Karpas-422 (cell line): ENCODE measurements around the gene VPS13D. TPM values are rescaled to one million over a fixed set of nuclear protein-coding genes. Genes with fewer than 3 reads are reported as not detected.

Experiments
- DNase-seq: peaks from one replicate; pipeline ENCODE4 v3.0.0-alpha.2; 2015
- H2AFZ ChIP-seq: fragments of 200-600 bp; sonication (generic); 2 replicates; pipeline ENCODE4 v1.6.1; 2014; ENCODE audit warnings: antibody characterized with exemption, low read length, mixed read lengths
- H3K27ac ChIP-seq: fragments of 200-600 bp; sonication (generic); 2 replicates; pipeline ENCODE4 v1.5.1; 2014; ENCODE audit warnings: mild to moderate bottlenecking, low read length, moderate library complexity
- H3K27me3 ChIP-seq: fragments of 200-600 bp; sonication (generic); 2 replicates; pipeline ENCODE4 v1.6.1; 2014; ENCODE audit warnings: low read length, mixed read lengths
- H3K36me3 ChIP-seq: fragments of 200-600 bp; sonication (generic); 2 replicates; pipeline ENCODE4 v1.6.1; 2014; ENCODE audit warnings: low read length, mixed read lengths; ENCODE audit not compliant: insufficient read depth
- H3K4me1 ChIP-seq: fragments of 200-600 bp; sonication (generic); 2 replicates; pipeline ENCODE4 v1.6.1; 2014; ENCODE audit warnings: mild to moderate bottlenecking, low read length, mixed read lengths
- H3K4me2 ChIP-seq: fragments of 200-600 bp; sonication (generic); 2 replicates; pipeline ENCODE4 v1.6.1; 2014; ENCODE audit warnings: low read length, low read depth, mild to moderate bottlenecking; ENCODE audit not compliant: poor library complexity, severe bottlenecking
- H3K4me3 ChIP-seq: fragments of 200-600 bp; sonication (generic); 2 replicates; pipeline ENCODE4 v1.5.1; 2014; ENCODE audit warnings: mild to moderate bottlenecking, antibody characterized with exemption, low read length, mixed read lengths
- H3K79me2 ChIP-seq: fragments of 200-600 bp; sonication (generic); 2 replicates; pipeline ENCODE4 v1.6.1; 2014; ENCODE audit warnings: mild to moderate bottlenecking, low read length, mixed read lengths
- H3K9ac ChIP-seq: fragments of 200-600 bp; sonication (generic); 2 replicates; pipeline ENCODE4 v1.6.0; 2014; ENCODE audit warnings: low read length
- H3K9me2 ChIP-seq: fragments of 200-600 bp; sonication (generic), shearing (Covaris generic); replicated peaks from 2 replicates; pipeline ENCODE4 v1.6.0; 2014; ENCODE audit warnings: mild to moderate bottlenecking, low read length, moderate library complexity; ENCODE audit not compliant: insufficient read depth
- H3K9me3 ChIP-seq: fragments of 300-700, 200-600 bp; sonication (generic); 2 replicates; pipeline ENCODE4 v1.6.1; 2014; ENCODE audit warnings: low read length, mixed read lengths
- H4K20me1 ChIP-seq: fragments of 200-600 bp; sonication (generic); 2 replicates; pipeline ENCODE4 v1.6.1; 2014; ENCODE audit warnings: mild to moderate bottlenecking, antibody characterized with exemption, low read length, low read depth; ENCODE audit not compliant: insufficient read depth
- total RNA-seq: library from RNA; depleted of rRNA; stranded (reverse); fragments of >200 nt; shearing (Covaris generic); gene quantifications from 2 replicates; pipeline ENCODE4 v1.2.3, GENCODE V29; 2014; ENCODE audit warnings: low replicate concordance

The VPS13D gene
- total RNA-seq, 1 experiment from 2014 or later, result 36.2 TPM

DNA sequence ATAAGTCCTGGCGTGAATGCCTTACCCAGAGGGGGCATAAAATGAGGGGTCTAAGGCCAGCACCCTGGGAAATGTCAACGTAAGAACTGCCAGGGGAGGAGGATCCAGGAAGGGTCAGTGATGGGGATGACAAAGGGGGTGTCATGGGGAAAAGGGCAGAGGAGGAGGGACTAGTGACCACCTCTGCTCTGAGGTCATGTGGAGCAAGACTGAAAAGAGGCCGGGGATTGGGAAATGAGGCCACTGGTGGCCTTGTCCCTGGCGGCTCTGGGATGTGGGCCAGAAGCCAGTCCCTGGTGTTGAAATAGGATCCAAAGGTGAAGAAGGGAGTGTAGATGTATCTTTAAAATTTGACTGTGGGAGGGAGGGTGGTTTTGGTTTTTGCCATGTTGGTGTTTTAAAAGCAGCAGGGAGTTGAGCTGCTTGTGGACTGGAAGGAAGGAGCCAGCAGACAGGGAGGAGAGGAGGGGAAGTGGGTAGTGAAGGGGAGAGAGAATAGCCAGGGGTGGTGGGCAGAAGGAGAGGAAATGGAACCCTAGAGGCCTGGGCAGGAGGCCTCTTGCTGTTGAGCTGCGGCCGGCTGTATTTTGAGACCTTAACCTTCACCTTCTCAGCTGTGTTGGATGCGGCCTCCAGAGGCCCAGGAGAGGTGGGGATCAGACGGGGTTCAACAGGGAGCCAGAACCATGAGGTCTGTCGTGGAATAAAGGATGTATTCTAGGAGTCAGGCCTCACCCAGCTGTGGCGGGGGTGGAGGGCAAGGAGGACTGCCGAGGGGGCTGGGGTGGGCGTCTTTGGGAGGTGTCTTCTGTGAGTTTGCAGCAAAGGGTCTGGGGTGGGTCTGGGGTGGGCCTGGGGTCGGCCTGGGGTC lies 295.7 kb downstream of the VPS13D start:
- H3K27ac ChIP-seq, result no peak overlapping the region
- H2AFZ ChIP-seq, result no peak overlapping the region
- no peaks in the 10 kb centered on the region for H3K79me2 ChIP-seq
- H3K4me1 ChIP-seq, result no peaks in the 10 kb centered on the region
- H3K9ac ChIP-seq, result no peak overlapping the region
- no peak overlapping the region for H3K4me3 ChIP-seq
- no peaks in the 10 kb centered on the region for H3K9me2 ChIP-seq
- H3K4me2 ChIP-seq, result no peak overlapping the region
- H4K20me1 ChIP-seq, result no peaks in the 10 kb centered on the region
- no peaks in the 10 kb centered on the region for H3K27me3 ChIP-seq
- H3K9me3 ChIP-seq, result no peaks in the 10 kb centered on the region
- DNase-seq, result no peak
- no peaks in the 10 kb centered on the region for H3K36me3 ChIP-seq

- no peak overlapping the region for H3K4me2 ChIP-seq
- no peaks in the 10 kb centered on the region for H3K9me3 ChIP-seq
- DNase-seq, result no peak
- H3K9ac ChIP-seq, result no peak overlapping the region
- H3K36me3 ChIP-seq, result no peaks in the 10 kb centered on the region
- no peaks in the 10 kb centered on the region for H3K79me2 ChIP-seq
- no peaks in the 10 kb centered on the region for H4K20me1 ChIP-seq
- H3K4me3 ChIP-seq, result no peak overlapping the region
- no peaks in the 10 kb centered on the region for H3K9me2 ChIP-seq
- H2AFZ ChIP-seq, result no peak overlapping the region
- no peaks in the 10 kb centered on the region for H3K4me1 ChIP-seq
- H3K27ac ChIP-seq, result no peak overlapping the region
- no peaks in the 10 kb centered on the region for H3K27me3 ChIP-seq
Measured at GRCh38 chr1:12527564-12527963, 297.7 kb downstream of the VPS13D start.

DNA sequence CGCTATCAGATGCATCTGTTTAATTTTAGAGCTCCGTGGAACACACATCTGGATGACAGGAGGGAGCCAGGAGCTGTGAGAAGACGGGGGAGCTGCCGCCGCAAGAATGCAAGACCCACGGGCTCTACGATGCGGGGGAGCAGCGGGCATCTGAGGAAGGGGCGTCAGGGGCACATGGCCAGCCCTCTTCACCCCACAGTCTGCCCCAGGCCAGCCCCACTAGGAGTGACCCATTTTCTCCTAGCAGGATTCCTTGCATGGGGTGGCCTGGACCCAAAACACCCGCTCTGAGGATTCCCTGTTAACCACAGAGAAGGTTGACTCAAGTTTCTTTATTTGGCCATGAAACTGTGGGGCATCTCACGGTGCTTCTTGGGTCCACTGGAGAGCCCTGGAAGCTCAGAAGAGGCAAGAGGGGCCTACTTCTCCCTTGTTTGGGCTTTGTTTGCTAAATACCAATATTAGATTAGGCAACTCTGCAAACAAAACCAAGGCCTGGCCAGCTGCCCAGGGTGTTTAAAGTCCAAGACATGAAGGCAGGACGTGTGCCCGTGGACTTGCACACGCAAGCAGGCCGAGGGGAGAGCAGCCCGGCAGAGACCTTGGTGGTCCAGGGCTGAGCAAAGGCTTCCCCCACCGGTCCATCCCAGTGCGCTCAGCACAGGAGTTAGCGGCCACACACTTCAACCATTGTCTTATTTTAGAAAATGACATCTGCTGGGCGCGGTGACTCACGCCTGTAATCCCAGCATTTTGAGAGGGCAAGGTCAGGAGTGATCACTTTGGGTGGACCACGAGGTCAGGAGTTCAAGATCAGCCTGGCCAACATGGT lies 298.4 kb downstream of the VPS13D start:
- Histone ChIP-seq H3K36me3 (no peaks in the 10 kb centered on the region), H2AFZ (no peak overlapping the region), H3K4me1 (no peaks in the 10 kb centered on the region), H3K9me2 (no peaks in the 10 kb centered on the region), H4K20me1 (no peaks in the 10 kb centered on the region), H3K4me2 (no peak overlapping the region), H3K27me3 (no peaks in the 10 kb centered on the region), H3K9me3 (no peaks in the 10 kb centered on the region), H3K4me3 (no peak overlapping the region), H3K9ac (no peak overlapping the region), H3K79me2 (no peaks in the 10 kb centered on the region), H3K27ac (no peak overlapping the region)
- no peak for DNase-seq

- DNase-seq, result no peak
- no peaks in the 10 kb centered on the region for H3K4me1 ChIP-seq
- no peaks in the 10 kb centered on the region for H3K27me3 ChIP-seq
- no peaks in the 10 kb centered on the region for H4K20me1 ChIP-seq
- no peak overlapping the region for H3K4me3 ChIP-seq
- H2AFZ ChIP-seq, result no peak overlapping the region
- H3K79me2 ChIP-seq, result no peaks in the 10 kb centered on the region
- H3K4me2 ChIP-seq, result no peak overlapping the region
- no peak overlapping the region for H3K27ac ChIP-seq
- no peaks in the 10 kb centered on the region for H3K9me3 ChIP-seq
- no peaks in the 10 kb centered on the region for H3K9me2 ChIP-seq
- no peak overlapping the region for H3K9ac ChIP-seq
- H3K36me3 ChIP-seq, result no peaks in the 10 kb centered on the region
Measured at GRCh38 chr1:12529640-12530174, 299.9 kb downstream of the VPS13D start.

DNA sequence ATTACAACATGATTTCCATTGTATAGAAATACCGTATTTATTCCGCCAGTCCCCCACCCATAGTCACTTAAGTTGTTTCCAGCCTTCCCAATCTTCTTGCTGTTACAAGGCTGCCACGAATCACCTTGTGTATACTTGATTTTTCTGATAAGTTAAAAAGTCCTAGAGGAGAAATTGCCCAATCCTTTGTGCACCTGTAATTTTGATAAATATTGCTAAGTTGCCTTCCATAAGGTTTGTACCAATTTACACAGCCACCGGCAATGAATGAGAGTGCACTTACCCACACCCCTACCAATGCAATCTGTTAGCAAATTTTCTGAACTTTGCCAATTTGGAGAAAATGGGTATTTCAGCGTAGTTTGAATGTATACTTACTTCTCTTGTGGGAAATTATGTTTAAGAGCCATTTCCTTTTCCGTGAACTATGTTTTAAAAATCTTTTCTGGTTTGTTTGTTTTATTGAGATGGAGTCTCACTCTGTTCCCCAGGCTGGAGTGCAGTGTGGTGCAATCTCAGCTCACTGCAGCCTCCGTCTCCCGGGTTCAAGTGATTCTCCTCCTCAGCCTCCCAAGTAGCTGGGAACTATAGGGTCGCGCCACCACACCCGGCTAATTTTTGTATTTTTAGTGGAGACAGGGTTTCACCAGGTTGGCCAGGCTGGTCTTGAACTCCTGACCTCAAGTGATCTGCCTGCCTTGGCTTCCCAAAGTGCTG lies 300.8 kb downstream of the VPS13D start:
- no peaks in the 10 kb centered on the region for H3K27me3 ChIP-seq
- H3K9me2 ChIP-seq, result no peaks in the 10 kb centered on the region
- no peak overlapping the region for H3K27ac ChIP-seq
- H3K4me3 ChIP-seq, result no peak overlapping the region
- no peaks in the 10 kb centered on the region for H3K36me3 ChIP-seq
- no peaks in the 10 kb centered on the region for H3K79me2 ChIP-seq
- no peaks in the 10 kb centered on the region for H4K20me1 ChIP-seq
- H2AFZ ChIP-seq, result no peak overlapping the region
- H3K9me3 ChIP-seq, result no peaks in the 10 kb centered on the region
- no peak overlapping the region for H3K4me2 ChIP-seq
- H3K4me1 ChIP-seq, result no peaks in the 10 kb centered on the region
- no peak for DNase-seq
- H3K9ac ChIP-seq, result no peak overlapping the region

DNA sequence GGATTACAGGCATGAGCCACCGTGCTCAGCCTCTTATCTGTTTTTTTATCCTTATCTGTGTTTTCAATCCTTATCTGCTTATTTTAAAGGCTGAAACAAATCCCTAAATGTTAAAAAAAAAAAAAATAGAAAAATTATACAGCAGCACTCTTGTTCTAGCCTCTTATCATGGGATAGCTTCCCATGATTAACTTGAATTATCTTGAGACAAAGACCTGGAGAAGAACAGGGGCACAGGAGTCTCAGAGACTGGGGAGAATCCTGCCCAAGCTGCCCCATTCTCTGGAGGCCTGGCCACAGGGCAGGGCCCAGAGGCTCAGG lies 301.3 kb downstream of the VPS13D start:
- Histone ChIP-seq H3K36me3 (no peaks in the 10 kb centered on the region), H3K4me1 (no peaks in the 10 kb centered on the region), H3K4me3 (no peak overlapping the region), H3K27ac (no peak overlapping the region), H4K20me1 (no peaks in the 10 kb centered on the region), H3K27me3 (no peaks in the 10 kb centered on the region), H3K9ac (no peak overlapping the region), H2AFZ (no peak overlapping the region), H3K4me2 (no peak overlapping the region), H3K79me2 (no peaks in the 10 kb centered on the region), H3K9me3 (no peaks in the 10 kb centered on the region), H3K9me2 (no peaks in the 10 kb centered on the region)
- DNase-seq, result no peak

DNA sequence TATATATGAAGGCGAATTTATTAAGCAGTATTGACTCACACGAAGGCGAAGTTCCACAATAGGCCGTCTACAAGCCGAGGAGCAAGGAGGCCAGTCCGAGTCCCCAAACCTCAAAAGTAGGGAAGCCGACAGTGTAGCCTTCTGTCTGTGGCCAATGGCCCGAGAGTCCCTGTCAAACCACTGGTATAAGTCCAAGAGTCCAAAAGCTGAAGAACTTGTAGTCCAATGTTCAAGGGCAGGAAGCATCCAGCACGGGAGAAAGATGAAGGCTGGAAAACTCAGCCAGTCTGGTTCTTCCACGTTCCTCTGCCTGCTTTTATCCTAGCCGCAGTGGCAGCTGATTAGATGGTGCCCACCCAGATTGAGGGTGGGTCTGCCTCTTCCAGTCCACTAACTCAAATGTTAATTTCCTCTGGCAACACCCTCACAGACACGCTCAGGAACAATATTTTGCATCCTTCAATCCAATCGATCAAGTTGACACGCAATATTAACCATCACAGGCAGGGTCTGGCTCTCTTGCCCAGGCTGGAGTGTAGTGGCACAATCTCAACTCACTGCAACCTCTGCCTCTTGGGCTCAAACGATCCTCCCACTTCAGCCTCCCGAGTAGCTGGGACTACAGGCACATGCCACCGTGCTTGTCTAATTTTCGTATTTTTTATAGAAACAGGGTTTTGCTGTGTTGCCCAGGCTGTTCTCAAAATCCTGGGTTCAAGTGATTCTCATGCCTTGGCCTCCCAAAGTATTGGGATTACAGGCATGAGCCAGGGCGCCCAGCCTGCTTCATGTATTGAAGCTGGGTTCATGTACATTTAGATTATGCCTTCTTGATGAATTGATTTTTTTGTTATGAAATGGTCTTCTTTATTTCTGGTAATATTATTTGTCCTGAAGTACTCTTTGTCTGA lies 302.8 kb downstream of the VPS13D start:
- no peak for DNase-seq
- H3K79me2 ChIP-seq, result no peaks in the 10 kb centered on the region
- H3K4me1 ChIP-seq, result no peaks in the 10 kb centered on the region
- no peaks in the 10 kb centered on the region for H3K9me3 ChIP-seq
- H3K4me3 ChIP-seq, result no peak overlapping the region
- no peaks in the 10 kb centered on the region for H3K9me2 ChIP-seq
- H3K27ac ChIP-seq, result no peak overlapping the region
- H3K27me3 ChIP-seq, result no peaks in the 10 kb centered on the region
- no peak overlapping the region for H3K4me2 ChIP-seq
- H4K20me1 ChIP-seq, result no peaks in the 10 kb centered on the region
- H2AFZ ChIP-seq, result no peak overlapping the region
- H3K9ac ChIP-seq, result no peak overlapping the region
- no peaks in the 10 kb centered on the region for H3K36me3 ChIP-seq
